GM19452 (cell line): ENCODE results near the gene DEGS1.

Experiments
- ATAC-seq: cut with Tn5 transposase; IDR thresholded peaks from one replicate; pipeline ENCODE4 v1.9.1; 2021; ENCODE audit not compliant: unreplicated experiment

DEGS1 gene

DNA sequence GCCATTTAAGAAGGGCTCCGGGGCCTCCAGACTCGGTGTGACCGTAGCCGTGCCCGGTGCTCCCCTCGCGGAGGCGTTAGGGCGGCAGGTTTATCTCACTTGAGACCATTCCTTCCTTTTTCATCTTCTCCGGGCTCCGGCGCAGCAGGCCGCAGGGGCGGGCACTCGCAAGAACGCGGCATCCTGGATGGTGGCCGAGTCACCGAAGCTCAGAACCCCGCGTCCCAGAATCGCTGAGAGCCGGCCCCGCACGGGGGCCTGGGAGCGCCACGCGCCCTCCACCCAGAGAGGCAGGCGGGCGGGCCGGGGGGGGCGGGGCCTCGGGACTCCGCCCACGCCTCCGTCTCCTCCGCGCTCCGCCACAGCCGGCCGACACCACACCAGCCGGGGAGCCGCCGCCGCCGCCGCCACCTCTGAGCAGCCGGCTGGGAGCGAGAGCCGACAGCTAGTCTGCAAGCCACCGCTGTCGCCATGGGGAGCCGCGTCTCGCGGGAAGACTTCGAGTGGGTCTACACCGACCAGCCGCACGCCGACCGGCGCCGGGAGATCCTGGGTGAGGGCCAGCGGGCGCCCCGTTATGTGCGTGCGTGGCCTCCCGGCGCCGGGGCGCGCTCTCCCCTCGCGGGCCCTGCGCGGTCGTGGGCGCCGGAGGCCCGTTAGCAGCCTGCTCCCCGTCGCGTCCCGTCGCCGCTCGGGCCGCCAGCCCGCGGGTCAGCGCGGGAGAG lies at the start of gene DEGS1:
TSS of gene DEGS1 (plus strand) at position 375 of the 725 bp plus-strand sequence. CDS start at position 472, 97 bp downstream.
- peak; percentile 64 for ATAC-seq

DNA sequence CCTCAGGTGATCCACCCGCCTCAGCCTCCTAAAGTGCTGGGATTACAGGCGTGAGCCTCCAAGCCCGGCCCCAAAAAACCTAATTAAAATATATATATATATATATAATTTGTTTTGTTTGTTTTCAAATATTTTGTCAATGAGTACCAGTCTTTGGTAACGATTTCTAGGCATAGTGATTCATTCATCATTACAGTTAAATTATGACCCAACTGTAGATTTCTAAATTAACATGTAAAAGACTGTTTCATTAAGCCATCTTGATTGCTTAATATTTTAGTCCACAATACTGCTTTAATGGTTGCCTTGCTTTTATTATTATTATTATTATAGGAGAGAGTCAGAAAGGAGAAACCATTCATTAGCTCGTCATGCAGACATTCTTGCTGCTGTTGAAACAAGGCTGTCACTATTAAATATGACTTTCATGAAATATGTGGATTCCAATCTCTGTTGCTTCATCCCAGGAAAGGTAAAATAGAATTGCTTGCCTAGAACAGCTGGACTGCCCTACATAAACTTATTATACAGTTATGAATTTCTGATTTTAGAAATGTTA lies 49.2 kb upstream of the DEGS1 start:
- no peak for ATAC-seq

DNA sequence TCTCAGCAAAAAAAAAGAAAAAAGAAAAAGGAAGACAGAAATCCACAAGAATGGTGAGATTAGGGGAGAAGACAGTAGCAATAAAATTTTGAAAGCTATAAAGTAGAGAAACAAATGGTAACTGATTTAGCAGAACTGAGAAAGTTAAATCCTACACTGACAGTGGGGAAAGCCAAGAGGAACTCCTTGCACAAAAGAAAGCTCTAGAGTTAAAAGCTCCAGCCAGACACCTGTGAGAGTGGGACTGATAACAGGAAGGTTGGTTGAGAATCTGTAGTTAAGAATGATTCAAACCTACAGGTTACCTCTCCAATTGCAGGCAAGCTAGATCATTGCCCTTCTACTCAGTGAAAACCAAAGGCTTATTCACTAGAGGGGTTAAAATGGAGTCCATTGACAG lies 45.5 kb upstream of the DEGS1 start:
- ATAC-seq = no peak

DNA sequence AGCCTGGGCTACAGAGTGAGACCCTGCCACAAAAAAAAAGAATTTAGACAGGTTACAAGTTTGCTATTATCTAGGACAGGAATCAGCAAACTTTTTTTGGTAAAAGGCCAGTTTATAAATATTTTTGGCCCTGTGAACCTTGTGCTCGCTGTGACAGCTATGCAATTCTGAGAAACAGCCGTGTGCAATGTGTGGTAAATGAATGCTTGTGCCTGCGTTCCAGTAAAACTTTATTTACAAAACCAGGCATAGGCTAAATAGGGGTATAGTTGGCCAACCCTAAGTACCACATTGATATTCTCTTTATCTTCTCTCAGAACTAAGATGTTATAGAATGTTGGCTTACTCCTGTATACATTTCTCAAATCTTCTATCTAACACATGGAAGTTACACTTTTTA lies 44.8 kb upstream of the DEGS1 start:
- ATAC-seq = no peak

DNA sequence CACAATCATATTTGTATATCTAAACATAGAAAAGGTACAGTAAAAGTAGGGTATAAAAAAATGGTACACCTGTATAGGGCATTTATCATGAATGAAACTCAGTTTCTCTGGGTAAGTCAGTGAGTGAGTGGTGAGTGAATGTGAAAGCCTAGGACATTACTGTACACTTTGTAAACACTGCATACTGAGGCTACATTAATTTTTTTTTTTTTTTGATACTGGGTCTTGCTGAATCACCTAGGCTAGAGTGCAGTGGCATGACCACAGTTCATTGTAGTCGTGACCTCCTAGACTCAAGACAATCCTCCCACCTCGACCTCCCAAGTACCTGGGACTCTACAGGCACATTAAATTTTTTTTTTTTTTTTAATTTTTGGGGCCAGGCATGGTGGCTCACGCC lies 41.3 kb upstream of the DEGS1 start:
- ATAC-seq = no peak

DNA sequence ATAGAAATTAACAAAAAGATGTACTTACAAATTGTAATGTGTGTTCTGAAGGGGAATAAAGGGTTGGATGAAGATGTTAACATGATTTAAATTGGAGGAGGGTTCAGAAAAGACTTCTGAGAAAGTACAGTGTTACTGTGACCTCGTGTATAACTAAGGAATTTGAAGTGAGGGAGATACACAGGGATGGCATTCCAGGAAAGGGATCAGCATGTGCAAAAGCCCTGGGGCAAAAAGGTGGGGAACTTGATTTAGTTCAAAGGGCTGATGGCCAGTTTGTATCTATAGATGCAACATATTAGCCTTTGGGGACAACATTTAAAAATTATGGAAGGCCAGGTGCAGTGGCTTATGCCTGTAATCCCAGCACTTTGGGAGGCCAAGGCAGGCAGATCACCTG lies 33.3 kb upstream of the DEGS1 start:
- no peak for ATAC-seq

DNA sequence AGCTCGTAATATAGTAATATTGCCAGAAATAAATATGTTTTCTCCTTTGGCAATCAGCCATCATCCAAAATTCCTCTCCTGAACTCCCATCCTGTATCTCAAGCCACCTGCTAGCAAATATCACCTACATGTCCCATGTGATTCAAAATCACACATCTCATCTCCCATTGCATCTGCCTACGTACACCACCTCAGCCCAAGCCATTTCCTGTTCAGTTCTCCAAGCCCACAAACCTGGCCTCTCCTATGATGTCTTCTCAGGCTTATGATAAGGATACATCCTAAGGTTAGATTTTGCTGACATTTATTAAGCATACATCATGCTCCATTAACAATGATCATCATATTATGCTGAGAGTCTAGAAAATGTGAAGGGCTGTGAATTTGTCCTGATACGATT lies 31.9 kb upstream of the DEGS1 start:
- ATAC-seq = no peak

DNA sequence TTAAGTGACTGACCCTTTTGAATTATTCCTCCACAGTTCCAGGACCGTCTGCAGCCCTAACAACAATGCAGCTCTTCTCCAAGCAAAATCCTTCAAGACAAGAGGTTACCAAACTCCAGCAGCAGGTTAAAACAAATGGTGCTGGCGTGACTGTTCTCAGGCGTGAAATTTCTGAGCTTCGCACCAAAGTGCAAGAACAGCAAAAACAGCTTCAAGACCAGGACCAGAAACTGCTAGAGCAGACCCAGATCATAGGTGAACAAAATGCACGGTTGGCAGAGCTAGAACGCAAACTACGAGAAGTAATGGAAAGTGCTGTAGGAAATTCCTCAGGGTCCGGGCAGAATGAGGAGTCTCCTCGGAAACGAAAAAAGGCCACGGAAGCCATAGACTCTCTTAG lies 25.7 kb upstream of the DEGS1 start:
- ATAC-seq = no peak

DNA sequence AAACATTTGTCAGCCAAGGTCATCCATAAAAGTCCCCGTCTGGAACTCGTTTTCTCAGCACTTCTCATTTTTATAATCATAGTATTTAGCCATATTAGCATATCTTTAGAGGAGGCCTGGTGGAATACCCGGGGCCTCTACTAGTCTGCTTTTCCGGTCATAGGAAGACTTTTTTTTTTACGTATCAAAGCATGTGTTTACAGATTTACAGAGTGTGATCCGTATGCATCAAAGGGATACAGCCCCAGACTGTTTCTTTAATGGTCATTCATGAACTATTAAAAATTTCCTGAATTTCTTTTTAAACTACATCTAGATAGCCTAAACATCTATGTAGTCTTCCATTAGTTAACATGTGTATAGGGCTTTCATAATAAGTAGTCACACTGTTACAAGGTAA lies 23.5 kb upstream of the DEGS1 start:
- no peak for ATAC-seq

DNA sequence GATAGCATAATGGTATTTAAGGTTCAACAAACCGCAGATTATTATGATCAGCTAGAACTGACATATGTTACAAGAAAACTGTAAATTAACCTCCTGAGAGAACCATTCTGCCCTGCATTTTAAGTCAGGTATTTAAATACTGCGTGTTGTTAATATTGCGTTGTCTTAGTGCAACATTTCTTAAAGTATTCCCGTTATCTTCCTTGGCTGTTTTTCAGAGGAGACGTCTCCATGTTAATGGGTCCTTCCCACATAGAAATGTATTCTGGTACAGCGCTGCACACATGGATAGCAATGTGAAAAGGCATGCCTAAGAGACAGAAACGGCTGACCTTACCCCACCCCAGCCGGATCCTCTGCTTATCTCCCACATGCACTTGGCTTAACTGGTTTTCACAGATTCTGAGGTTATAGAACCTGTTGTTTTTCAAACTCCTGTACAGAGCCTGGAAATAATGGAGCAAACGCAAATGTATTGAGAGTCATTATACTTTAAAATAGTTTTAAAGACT lies 22.8 kb upstream of the DEGS1 start:
- ATAC-seq = no peak

DNA sequence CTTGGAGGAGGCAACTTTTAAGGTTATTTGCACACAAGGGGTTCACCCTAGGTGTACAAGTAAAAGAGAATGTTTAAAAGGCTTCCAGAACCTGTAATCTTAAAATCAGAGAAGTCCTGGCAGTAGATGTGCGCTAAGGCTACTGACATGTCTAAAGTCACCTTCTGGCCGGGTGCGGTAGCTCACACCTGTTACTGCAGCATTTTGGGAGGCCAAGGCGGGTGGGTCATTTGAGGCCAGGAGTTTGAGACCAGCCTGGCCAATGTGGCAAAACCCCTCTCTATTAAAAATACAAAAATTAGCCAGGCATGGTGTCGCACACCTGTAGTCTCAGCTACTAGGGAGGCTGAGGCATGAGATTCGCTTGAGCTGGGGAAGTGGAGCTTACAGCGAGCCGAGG lies 20.3 kb upstream of the DEGS1 start:
- no peak for ATAC-seq

DNA sequence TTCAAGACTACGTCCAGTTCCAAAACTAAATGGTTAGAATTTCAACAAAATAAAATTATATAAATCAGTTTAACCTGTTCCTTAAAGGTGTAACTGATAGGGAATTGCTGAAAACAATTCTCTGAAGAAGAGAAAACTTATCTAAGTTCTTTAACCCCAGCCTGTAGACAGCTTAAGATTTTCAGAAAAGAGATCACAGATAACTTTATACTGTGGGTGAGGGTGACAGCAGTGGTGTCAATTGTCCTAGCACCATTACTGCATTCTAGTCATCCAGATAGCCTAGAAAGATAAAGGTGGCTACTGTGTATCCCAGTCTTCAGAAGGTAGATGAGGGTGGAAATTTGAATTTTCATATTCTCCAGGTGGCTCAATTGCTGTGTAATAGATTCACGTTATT lies 19.7 kb upstream of the DEGS1 start:
- no peak for ATAC-seq

DNA sequence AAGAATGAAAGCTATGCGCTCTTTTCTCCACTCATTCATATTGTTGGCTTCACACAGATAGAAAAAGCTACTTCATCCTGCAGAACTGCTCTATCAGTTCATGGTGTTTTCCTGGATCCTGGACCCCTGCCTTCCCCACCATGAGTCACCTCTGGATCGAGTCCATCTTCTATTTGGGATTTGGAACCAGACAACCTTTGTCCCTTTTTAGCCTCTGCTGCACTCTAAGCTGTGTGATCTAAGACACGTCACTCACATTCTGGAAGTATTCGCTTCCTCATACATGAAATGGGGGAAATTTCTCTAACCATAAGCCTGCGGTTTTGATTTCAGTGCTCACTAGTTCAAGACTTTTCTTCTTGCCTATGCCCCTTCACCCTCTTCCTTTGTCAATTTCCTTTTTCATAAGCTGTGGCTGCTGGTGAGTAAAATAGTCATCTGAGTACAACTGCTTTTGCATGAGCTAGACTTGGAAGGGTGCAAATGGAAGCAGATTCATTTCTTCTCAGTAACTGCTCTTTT lies 14.1 kb upstream of the DEGS1 start:
- peak; percentile 94 for ATAC-seq

DNA sequence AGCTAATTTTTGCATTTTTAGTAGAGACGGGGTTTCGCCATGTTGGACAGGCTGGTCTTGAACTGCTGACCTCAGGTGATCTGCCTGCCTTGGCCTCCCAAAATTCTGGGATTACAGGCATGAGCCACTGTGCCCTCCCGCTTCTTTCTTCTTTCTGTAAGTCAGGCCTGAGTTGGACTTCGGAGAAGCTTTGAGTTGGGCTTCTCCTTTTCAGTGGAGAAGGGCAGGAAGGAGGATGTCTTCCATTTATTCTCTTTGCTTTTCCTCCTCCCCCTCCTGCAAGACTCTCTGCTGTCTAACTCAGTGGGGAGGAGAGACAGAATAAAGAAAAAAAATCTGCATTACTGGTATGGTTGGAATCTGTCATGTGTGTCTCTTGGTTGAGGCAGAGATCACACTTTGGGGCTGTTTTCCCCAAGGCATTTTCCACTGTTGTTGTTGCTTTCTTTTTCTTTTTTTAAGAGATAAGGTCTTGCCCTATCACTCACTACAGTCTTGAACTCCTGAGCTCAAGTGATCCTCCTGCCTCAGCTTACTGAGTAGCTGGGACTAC lies 13.2 kb upstream of the DEGS1 start:
- ATAC-seq = no peak

DNA sequence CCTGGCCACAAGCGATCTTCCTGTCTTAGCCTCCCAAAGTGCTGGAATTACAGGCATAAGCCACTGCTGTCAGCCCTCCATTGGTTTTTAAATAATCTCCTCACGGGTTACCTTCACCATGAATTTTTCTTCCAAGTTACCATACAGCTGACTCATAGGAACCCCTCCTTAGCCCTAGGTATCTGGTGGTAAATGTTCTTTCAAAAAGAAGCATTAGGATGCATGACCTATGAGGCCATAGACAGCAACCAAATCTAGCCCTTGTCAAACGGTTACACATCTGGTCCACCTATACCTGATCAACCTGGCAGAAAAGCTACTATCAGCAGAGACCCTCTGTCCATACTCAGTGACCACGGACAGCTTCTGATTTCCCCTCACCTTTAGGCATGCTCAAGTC lies 12.7 kb upstream of the DEGS1 start:
- ATAC-seq = no peak

DNA sequence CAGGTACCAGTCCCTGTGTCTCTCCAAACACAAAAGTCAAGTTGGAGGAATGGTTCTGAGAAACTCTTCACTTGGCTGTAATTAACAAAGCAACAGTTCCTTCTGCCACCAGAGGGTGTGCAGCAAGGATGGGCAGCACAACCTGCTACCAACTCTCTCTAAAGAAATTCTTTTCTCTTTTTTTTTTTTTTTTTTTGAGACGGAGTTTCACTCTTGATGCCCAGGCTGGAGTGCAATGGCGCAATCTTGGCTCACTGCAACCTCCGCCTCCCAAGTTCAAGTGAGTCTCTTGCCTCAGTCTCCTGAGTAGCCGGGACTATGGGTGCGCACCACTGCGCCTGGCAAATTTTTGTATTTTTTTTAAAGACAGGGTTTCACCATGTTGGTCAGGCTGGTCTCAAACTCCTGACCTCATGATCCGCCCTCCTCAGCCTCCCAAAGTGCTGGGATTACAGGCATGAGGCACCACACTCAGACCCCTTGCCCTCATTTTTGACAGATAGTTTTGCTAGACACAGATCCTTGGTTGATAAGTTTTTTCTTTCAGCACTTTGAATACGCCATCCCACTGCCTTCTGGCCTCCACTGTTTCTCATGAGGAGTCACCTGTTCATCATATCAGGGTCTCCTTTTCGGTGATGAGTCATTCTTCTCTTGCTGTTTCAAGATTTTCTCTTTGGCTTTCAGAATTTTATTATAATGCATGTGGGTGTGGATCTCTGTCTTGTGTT lies 12.1 kb upstream of the DEGS1 start:
- ATAC-seq = no peak

DNA sequence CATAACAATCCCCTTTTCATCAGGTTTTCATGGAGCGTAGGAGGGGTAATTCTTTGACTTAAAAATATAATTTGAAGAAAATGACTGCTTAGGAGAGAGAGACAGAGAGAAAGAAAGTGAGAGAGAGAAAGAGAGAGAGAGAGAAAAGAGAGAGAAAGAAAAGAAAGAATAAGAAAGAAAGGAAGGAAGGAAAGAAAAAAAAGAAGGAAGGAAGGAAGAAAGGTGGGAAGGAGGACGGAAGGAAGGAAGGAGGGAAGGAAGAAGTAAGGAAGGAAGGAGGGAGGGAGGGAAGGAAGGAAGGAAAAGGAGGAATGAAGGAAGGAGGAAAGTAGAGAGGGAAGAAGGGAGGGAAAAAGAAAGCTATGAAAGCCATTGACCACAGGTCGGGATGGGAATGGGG lies 10.8 kb upstream of the DEGS1 start:
- ATAC-seq = no peak

DNA sequence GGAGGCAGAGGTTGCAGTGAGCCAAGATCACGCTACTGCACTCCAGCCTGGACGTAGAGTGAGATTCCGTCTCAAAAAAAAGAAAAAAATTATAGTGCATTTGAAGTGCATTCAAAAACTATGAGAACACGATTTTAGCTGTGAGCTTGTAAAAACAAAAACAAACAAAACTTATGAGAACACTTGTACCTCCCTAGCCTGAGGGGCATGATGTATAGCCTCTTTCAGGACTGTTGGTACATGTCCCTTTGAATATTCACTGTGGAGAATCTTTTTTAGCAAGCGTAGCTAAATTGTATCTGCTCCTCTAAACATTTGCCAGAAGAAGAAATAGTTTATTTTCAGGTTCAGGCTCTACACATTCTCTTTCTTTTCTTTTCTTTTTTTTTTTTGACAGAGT lies 9.5 kb upstream of the DEGS1 start:
- no peak for ATAC-seq

DNA sequence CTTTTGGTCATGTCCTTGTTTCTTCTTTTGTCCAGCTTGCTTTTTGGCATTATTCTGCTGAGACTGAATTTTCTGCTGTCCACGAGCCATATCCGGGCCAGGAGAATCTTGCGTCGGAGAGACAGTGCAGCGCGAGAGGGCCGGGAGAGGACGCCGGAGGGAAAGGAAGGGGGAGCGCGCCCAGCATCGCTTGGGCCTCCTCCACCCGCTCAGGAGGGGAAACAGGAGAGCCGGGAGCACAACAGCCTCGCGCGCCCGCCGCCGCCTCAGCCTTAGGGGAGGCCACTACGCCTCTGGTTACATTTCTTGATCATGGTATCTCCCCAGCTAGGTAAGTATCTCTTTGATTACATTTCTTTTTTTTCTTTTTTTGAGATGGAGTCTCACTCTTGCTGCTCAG lies 7.4 kb upstream of the DEGS1 start:
- ATAC-seq = no peak

DNA sequence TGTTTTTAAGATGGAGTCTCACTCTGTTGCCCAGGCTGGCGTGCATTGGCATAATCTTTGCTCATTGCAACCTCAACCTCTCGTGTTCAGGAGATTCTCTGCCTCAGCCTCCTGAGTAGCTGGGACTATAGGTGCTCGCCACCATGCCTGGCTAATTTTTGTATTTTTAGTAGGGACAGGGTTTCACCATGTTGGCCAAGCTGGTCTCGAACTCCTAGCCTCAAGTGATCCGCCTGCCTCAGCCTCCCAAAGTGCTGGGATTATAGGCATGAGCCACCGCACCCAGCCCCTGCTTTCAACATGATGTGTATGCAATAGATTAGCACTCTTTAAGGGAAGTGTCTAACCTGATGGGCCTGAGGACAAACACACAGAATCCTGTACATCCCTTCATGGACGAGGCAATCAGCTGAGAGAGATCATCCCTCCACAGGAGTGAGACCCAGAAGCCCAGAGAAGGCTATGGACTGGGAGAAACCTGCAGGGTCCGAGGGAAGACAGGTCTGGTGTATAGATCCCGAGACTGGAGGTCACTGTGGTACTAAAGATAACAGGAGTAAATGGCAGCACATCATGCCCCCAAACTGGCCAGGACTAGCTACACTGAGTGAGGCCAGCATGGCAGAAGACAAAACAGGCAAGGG lies 5.6 kb upstream of the DEGS1 start:
- no peak for ATAC-seq

DNA sequence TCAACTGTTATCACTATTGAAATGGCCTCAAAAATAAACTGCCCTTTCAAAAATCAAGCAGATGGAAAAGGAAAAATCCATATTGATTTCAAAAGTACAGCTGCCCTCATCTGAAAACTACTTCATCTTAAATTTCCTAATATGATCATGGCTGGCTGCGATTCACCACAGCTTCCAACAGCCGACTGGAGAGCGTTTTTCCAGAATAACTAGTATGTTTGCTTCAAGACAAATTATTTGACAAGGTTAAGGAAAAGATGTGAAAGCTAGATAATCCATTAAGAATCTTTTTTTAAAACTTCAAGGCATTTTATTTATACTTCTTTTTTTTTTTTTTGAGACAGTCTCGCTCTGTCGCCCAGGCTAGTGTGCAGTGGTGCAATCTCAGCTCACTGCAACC lies 4.1 kb upstream of the DEGS1 start:
- no peak for ATAC-seq
